ENCODE data around the gene OR11H7. TPM values are rescaled to one million over a fixed set of nuclear protein-coding genes. Genes with fewer than 3 reads are reported as not detected.
"Not testable (repeated sequence)": the region's sequence is repeated elsewhere in the genome, so short reads cannot be mapped to it uniquely, and the experiment has no call there.

Gene OR11H7
- total RNA-seq, 1 donor from 2014 or later = not detected

- peak in 1 of 2 donors; percentile 49 for DNase-seq (ENCODE audit: low read depth in 2 of 2)
Measured at GRCh38 chr14:20278414-20278813, 49.6 kb downstream of the OR11H7 start.

- DNase-seq (ENCODE audit: low read depth in 2 of 2) = not testable (repeated sequence)
Measured at GRCh38 chr14:20280265-20280664, 51.5 kb downstream of the OR11H7 start.

Other genes starting within 250 kb of the OR11H7 start
- not detected in 2 replicates for gene OR4Q2, start 226.8 kb upstream of the OR11H7 start, total RNA-seq
- gene OR4K14, start 209.7 kb upstream of the OR11H7 start, total RNA-seq = not detected in 2 replicates
- not detected in 2 replicates for gene OR4K13, start 192.9 kb upstream of the OR11H7 start, total RNA-seq
- not detected in 2 replicates for gene OR4L1, start 168.9 kb upstream of the OR11H7 start, total RNA-seq
- gene OR4K17, start 118.2 kb upstream of the OR11H7 start, total RNA-seq = not detected in 2 replicates
- gene OR4N5, start 90.2 kb upstream of the OR11H7 start, total RNA-seq = not detected in 2 replicates
- gene OR11G2, start 38.1 kb upstream of the OR11H7 start, total RNA-seq = not detected in 2 replicates
- gene OR11H6, start 5.3 kb upstream of the OR11H7 start, total RNA-seq = not detected in 2 replicates
- not detected in 2 replicates for gene OR11H4, start 10.3 kb downstream of the OR11H7 start, total RNA-seq
- gene TTC5, start 77.0 kb downstream of the OR11H7 start, total RNA-seq = 14.4 and 15.8 TPM in 2 replicates
- gene CCNB1IP1, start 104.3 kb downstream of the OR11H7 start, total RNA-seq = 38.6 and 39.7 TPM in 2 replicates
- 5.3 and 6.3 TPM in 2 replicates for gene PARP2, start 114.7 kb downstream of the OR11H7 start, total RNA-seq
- 19.8 and 36.0 TPM in 2 replicates for gene TEP1, start 184.5 kb downstream of the OR11H7 start, total RNA-seq
- gene KLHL33, start 207.2 kb downstream of the OR11H7 start, total RNA-seq = under 0.01 and 0.13 TPM in 2 replicates
- 54.9 and 70.4 TPM in 2 replicates for gene OSGEP, start 225.8 kb downstream of the OR11H7 start, total RNA-seq
- gene APEX1, start 226.2 kb downstream of the OR11H7 start, total RNA-seq = 65.7 and 75.1 TPM in 2 replicates
- gene PIP4P1, start 232.5 kb downstream of the OR11H7 start, total RNA-seq = 22.1 and 28.6 TPM in 2 replicates
- 222 and 264 TPM in 2 replicates for gene PNP, start 240.4 kb downstream of the OR11H7 start, total RNA-seq

Data from dermis microvascular lymphatic vessel endothelial cell (primary cell).